Ovary (tissue), 3 donors: ENCODE results near the gene CACNG7.

ENCODE experiments used
- CTCF ChIP-seq, 3 donors: fragments of 450-650 bp in 2 of 3; fragments of 200-600 bp in 1 of 3; IDR thresholded peaks; one replicate each; pipeline versions ENCODE4 v1.5.1 to v1.8.0; 2016 to 2022; ENCODE audit warnings: antibody characterized with exemption in 3 of 3, mild to moderate bottlenecking in 1 of 3
- EP300 ChIP-seq: sonication (generic); formaldehyde crosslinking; IDR thresholded peaks from one replicate; pipeline ENCODE4 v1.6.1; 2017; ENCODE audit warnings: antibody characterized with exemption
- donor health status: DM: no; HTN: no; CAD: no.

- TF ChIP-seq CTCF (IDR thresholded peaks at IDR 0.05) = no peak
- no peak for TF ChIP-seq EP300
These were observed 31.7 kb upstream of the CACNG7 start for GRCh38 chr19:53877361-53877766.
